ENCODE results near the gene ITGB5. TPM values are rescaled to one million over a fixed set of nuclear protein-coding genes. Genes with fewer than 3 reads are reported as not detected.
"Not testable (repeated sequence)": the region's sequence is repeated elsewhere in the genome, so short reads cannot be mapped to it uniquely, and the experiment has no call there.

ITGB5 gene
- total RNA-seq, 1 donor from 2014 or later, result 257 TPM

- no peak for DNase-seq (ENCODE audit: low spot score)
Measured at GRCh38 chr3:124786511-124787241, 100.5 kb downstream of the ITGB5 start.

DNA sequence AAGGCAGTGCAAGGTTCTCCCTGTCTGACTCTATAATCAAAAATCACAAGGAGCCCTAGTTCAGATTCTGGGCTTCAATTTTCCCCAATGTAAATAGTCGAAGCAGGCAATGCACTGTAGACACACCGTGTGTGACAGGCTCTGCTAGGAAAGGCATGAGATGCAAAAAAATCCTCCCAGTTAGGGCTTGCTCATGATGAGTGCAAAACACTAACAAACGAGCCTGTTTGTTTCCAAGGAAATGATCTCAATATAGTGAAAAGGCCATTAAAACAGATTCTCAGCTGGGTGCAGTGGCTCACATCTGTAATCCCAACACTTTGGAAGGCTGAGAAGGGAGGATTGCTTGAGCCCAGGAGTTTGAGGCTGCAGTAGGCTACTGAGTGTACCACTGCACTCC, 101.2 kb downstream of the ITGB5 start:
- DNase-seq (ENCODE audit: low spot score), result no peak

DNA sequence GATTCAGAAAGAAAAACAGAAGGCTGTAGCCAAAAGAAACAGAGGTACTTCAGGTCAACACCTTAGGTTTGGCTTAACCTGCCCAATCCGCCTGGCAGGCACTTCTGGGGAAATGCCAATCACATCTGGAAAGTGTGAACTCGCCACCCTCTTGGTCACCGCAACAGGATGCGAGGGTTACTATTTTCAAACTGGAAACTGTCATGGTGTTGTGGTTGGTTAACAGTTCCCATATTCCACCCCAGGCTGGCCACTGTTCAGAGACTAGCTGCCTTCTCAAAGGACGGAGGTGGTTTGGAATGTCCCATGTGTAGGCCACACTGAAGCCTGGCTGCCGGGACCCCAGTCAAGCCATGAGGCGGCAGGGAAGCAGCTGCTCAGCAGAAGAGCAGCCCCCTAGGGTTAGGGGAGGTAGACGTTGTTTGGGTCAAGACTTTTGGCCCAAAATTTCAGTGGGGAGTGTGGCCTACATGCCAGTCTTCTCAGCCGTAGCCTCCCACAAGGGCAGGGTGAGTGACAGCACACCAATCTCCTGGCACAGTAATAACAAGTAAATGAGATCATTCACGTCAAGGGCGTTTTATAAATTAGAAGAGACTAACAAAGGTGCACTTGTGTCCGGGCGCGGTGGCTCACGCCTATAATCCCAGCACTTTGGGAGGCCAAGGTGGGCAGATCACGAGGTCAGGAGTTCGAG, 102.3 kb downstream of the ITGB5 start:
- no peak for DNase-seq (ENCODE audit: low spot score)

DNA sequence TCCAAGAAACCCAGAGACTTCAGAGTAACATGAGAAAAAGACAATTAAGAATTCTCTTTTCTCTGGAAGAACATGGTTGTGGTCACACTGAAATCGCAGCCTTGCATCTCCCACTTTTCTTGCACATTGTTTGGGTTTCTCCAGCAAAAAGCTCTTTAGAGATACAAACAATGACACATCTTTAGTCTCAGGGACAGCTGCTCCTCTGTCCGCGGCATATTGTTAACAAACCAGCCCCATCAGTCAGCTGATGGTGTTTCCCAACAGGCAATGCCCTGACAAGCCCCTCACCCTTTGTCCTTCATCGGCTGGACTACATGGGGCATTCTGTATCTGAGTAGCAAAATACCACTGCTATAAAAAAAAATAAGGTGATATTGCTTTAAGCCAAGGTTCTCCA, 103.5 kb downstream of the ITGB5 start:
- no peak for DNase-seq (ENCODE audit: low spot score)

DNA sequence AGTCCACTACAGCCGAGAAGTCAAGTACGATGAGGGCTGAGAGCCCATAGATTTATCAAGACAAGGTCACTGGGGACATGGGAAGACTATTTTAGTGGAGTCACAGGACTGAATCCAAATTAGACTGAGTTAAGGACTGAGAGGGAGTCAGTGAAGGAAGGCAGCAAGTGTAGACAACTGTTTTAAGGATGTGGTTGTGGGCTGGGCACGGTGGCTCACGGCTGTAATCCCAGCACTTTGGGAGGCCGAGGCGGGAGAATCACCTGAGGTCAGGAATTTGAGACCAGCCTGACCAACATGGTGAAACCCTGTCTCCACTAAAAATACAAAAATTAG, 104.8 kb downstream of the ITGB5 start:
- DNase-seq (ENCODE audit: low spot score), result not testable (repeated sequence)

GRCh38 chr3:124781476-124782376, 105.4 kb downstream of the ITGB5 start:
- DNase-seq (ENCODE audit: low spot score), result no peak

DNA sequence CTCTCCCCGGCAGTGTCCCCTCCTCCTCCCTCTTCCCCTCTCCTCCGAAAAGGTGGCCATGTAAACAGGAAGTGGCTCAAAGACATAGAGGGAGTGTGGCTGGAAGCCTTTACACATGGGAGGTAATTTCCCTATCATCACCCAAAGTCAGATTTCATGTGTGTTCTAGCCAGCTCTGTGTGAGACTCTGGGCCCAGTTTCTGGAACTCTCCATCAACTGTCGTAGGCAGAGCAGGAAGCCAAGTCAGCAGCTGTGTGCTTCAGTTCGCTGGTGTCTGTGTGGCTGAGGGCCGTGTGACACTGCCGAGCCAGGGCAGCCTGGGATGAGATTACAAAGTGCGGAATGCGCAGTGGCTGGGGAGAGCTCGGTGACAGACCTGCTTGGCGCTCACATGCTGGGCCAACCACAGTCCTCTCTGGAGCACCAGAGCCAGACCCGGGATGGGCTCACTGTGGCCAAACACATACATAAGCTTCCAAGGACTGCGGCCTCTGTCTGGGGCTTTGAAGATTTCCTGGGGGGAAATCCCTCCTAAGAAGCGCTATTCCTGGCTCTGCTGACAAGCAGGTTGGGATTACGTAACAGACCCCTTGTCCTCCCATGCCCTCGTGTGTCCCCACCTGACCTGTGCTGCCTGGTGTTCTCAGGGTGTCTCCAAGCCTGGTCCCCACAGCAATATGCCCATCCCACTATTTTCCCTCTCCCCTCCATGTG, 106.2 kb downstream of the ITGB5 start:
- DNase-seq (ENCODE audit: low spot score), result peak; percentile 57

- peak; percentile 62 for DNase-seq (ENCODE audit: low spot score)
Measured at GRCh38 chr3:124780356-124780755, 106.8 kb downstream of the ITGB5 start.

GRCh38 chr3:124779751-124780191, 107.4 kb downstream of the ITGB5 start:
- no peak for DNase-seq (ENCODE audit: low spot score)

DNA sequence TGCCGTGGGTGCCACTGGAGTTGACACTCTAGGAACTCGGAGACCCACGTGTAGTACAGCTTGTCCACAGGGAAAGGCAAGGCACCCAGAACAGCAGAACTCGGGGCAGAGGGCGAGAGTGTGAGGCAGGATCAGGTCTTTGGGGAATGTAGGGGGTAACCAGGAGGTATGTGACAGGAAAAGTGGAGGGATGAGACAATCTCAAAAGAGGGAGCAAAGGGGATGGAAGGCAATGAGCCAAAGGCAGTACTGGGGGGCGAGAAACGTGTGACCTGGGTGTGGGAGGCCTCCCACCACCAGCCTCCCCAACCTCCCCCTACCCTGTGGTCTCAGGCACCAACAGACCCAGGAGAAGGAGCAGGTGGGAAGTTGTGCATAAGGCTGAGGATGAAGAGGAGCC, 108.0 kb downstream of the ITGB5 start:
- no peak for DNase-seq (ENCODE audit: low spot score)

GRCh38 chr3:124777762-124778470, 109.2 kb downstream of the ITGB5 start:
- no peak for DNase-seq (ENCODE audit: low spot score)

GRCh38 chr3:124776856-124777255, 110.3 kb downstream of the ITGB5 start:
- no peak for DNase-seq (ENCODE audit: low spot score)

DNA sequence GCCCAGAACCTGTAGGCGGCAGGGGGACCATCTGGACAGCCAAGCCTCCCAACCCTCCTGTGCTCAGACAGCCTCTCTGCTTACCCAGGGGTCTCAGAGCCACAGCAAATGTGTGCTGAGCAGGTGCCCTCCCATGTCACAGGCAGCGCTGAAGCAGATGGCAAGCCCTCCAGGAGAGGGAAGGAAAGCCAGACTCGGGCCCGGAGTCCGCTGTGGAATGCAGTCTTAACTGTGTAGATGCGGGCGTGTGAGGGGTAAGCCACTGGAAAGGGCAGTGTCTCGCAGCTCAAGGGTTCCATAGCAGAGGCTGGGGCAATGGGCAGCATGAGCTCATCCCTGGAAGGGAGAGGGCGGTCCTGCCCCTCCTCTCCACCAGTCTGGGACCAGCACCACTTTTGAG, 111.3 kb downstream of the ITGB5 start:
- DNase-seq (ENCODE audit: low spot score), result no peak

DNA sequence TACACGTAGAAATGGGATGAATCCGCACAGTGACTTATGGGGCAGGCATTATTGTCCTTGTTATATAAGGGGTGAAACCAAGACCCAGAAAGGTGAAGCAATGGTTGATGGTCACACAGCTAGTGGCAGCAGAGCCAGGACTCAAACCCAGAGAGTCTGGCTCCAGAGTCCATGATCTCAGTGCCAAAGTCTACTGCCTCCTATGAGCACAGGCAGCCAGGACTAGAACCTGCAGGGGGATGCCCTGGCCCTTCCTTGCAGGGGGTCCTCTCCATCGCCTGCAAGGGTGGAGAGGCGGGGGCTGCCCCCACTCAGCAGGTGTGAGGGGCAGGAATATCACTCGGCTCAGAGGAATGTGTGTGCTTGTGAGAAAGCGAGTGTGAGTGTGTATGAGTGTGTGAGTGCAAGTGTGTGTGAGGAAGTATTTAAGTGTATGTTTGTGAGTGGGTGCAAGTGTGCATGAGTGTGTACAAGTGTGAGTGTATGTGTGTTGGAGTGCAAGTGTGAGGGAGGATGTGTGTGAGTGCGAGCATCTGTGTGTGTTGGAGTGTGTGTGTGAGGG, 112.2 kb downstream of the ITGB5 start:
- DNase-seq (ENCODE audit: low spot score), result no peak

GRCh38 chr3:124774327-124774718, 112.8 kb downstream of the ITGB5 start:
- DNase-seq (ENCODE audit: low spot score), result peak; percentile 50

GRCh38 chr3:124773351-124774326, 113.5 kb downstream of the ITGB5 start:
- no peak for DNase-seq (ENCODE audit: low spot score)

DNA sequence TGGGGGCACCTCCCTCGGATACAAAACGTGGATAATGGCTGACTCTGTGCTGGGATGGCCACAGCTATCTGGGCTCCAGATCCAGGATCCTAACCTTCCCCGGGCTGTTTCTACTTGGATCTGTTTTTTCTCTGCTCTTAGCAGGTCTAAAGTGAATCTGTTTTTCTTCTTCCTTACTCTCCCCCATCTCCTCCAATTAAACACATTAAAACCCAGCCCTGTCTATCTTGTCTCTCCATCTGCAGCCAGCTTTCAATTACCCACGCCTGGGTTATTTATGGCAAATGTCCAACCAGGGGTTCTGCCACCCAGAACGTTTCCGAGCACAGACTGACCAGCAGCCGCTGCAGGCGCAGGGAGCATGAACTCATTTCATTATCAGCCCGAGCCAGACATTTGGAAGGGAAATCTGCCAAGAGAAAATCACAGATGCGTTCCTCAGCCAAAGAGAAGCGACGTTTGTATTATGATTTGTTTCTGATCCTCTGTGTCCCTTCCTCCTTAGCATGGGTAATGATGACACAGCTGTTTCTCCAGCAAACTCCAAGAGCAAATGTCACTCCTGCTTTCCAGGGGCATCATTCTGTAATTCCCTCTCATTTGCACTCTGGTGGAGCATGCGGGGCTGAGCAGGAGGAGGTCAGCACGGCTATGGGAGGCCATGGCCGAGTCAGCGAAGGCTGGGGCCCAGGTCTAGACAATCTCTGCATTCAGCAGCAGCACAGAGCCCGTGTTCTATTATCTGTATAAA, 114.9 kb downstream of the ITGB5 start:
- DNase-seq (ENCODE audit: low spot score), result peak; percentile 40

GRCh38 chr3:124771083-124771445, 116.1 kb downstream of the ITGB5 start:
- DNase-seq (ENCODE audit: low spot score), result no peak

Data from mucosa of gallbladder (tissue), 1 donor.